Colonic mucosa (tissue), 4 donors: ENCODE measurements around the gene ITPRIPL1. TPM values are rescaled to one million over a fixed set of nuclear protein-coding genes. Genes with fewer than 3 reads are reported as not detected.

Experiments used
- DNase-seq: peaks from one replicate; pipeline ENCODE4 v3.0.0-alpha.2; 2020
- H3K27ac ChIP-seq: fragments of 200-600 bp; one replicate; pipeline ENCODE4 v1.8.0; 2021
- H3K27me3 ChIP-seq: fragments of 200-600 bp; one replicate; pipeline ENCODE4 v1.8.0; 2021
- H3K36me3 ChIP-seq: fragments of 200-600 bp; one replicate; pipeline ENCODE4 v1.8.0; 2021
- H3K4me1 ChIP-seq: fragments of 200-600 bp; one replicate; pipeline ENCODE4 v1.8.0; 2021; ENCODE audit warnings: mild to moderate bottlenecking
- H3K4me3 ChIP-seq: fragments of 200-600 bp; one replicate; pipeline ENCODE4 v1.8.0; 2021
- H3K9ac ChIP-seq, 2 donors: one replicate each; pipeline ENCODE4 v1.7.0; 2013; ENCODE audit warnings: control low read depth in 2 of 2, low read depth in 2 of 2, low read length in 2 of 2
- H3K9me3 ChIP-seq: fragments of 200-600 bp; one replicate; pipeline ENCODE4 v1.8.0; 2021
- intact Hi-C: fragments of 100-400 bp; cut with DNase I; formaldehyde crosslinking; loops from one replicate; pipeline ENCODE4 v1.14.1; 2022
- total RNA-seq, 2 donors: library from RNA; stranded (reverse); fragmentation: NEBNext Ultra II Directional in 1 of 2; extraction: Animal tissue kit (Norgen Biotek cat#: 25700) in 1 of 2; gene quantifications; one replicate each; pipeline ENCODE4 v1.2.1, GENCODE V29; 2021
- TF ChIP-seq, protein P1 (sequence below): fragments of 200-600 bp; IDR thresholded peaks from one replicate; pipeline ENCODE4 v1.8.0; 2022; ENCODE audit warnings: antibody characterized with exemption, mild to moderate bottlenecking
- donor health status: healthy.
- donor health status: DM: no; HTN: no; CAD: no.
- donor health status: DM: no; HTN: no; CAD: no.

ITPRIPL1 gene
- total RNA-seq, 2 donors from 2014 or later, result 0.44 to 0.80 TPM

DNA sequence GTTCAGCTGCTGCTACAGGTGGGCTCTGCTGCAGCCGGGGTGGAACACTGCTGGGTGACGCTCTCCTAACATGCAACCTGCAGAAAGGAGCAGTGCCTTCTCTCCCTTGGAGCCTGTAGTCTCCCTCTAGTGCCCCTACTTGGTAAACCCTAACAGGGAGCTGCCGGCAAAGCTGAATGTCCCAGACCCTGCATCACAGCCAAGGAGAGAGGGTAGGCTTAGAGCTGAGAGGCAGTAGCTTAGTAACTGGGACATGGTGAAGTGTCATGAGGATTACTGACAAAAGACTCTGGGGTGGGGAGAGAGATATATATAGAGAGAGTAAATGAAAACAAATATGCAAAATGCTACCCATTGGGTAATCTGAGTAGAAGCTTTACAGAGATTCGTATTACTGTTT lies 20.3 kb downstream of the ITPRIPL1 start:
- intact Hi-C loops, result no loop called here
- Histone ChIP-seq H3K4me3 (no peak overlapping the region), H3K9ac (no peak overlapping the region), H3K27ac (no peak overlapping the region), H3K36me3 (no peaks in the 10 kb centered on the region), H3K4me1 (no peaks in the 10 kb centered on the region), H3K9me3 (no peaks in the 10 kb centered on the region), H3K27me3 (no peaks in the 10 kb centered on the region)
- TF ChIP-seq, protein P1, sequence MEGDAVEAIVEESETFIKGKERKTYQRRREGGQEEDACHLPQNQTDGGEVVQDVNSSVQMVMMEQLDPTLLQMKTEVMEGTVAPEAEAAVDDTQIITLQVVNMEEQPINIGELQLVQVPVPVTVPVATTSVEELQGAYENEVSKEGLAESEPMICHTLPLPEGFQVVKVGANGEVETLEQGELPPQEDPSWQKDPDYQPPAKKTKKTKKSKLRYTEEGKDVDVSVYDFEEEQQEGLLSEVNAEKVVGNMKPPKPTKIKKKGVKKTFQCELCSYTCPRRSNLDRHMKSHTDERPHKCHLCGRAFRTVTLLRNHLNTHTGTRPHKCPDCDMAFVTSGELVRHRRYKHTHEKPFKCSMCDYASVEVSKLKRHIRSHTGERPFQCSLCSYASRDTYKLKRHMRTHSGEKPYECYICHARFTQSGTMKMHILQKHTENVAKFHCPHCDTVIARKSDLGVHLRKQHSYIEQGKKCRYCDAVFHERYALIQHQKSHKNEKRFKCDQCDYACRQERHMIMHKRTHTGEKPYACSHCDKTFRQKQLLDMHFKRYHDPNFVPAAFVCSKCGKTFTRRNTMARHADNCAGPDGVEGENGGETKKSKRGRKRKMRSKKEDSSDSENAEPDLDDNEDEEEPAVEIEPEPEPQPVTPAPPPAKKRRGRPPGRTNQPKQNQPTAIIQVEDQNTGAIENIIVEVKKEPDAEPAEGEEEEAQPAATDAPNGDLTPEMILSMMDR, result no peak
- no peak for DNase-seq

DNA sequence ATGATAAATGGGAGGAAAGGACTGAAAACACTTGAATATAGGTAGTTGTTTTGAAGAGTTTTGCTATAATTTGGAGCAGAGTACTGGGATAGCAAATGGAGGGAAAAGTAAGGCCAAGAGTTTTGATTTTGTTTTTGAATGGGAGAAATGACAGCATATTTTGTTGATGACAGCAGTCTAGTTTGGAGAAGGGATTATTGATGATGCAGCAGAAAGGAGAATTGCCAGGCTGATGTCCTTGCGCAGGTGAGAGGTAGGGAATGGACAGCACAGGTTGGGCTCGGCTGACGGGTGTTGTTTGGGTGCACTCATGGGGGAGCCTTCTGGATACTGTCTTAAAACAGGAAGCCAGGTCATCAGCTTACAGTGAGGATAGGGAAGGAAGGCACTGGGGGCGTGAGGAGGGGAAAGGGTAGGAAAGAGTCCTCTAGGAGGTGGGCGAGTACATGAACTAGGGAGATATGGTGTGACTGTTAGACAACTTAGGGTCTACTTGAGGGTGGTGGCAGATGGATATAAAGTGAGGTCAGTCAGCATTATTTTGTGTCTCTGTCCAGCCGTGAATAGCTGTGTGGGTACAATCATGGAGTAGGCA lies 20.8 kb downstream of the ITPRIPL1 start:
- no peak overlapping the region for H3K4me3 ChIP-seq
- TF ChIP-seq, protein P1, result no peak
- intact Hi-C loops, result no loop called here
- H3K9me3 ChIP-seq, result no peaks in the 10 kb centered on the region
- H3K9ac ChIP-seq, result no peak overlapping the region
- no peaks in the 10 kb centered on the region for H3K27me3 ChIP-seq
- DNase-seq, result no peak
- no peaks in the 10 kb centered on the region for H3K36me3 ChIP-seq
- no peak overlapping the region for H3K27ac ChIP-seq
- H3K4me1 ChIP-seq, result no peaks in the 10 kb centered on the region

DNA sequence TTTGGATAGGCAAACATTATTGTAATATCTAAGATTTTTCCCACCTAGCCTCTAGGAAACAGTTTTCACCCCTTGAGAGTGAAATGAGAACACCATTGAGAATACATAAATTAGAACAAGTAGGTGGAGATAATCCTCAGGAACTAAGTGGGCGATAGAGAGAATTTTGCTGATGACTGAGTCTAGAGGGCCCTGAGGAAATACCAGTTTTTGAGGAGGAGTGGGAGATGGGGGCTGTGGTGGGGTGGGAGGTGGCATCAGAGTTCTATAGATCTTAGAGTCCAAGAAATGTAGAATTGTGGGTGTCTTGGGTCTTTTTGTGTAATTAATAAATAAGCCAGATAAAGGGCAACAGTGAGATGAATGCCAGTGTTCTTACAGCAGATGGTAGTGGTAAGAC lies 22.3 kb downstream of the ITPRIPL1 start:
- no peaks in the 10 kb centered on the region for H3K4me1 ChIP-seq
- intact Hi-C loops, result no loop called here
- no peak overlapping the region for H3K4me3 ChIP-seq

DNA sequence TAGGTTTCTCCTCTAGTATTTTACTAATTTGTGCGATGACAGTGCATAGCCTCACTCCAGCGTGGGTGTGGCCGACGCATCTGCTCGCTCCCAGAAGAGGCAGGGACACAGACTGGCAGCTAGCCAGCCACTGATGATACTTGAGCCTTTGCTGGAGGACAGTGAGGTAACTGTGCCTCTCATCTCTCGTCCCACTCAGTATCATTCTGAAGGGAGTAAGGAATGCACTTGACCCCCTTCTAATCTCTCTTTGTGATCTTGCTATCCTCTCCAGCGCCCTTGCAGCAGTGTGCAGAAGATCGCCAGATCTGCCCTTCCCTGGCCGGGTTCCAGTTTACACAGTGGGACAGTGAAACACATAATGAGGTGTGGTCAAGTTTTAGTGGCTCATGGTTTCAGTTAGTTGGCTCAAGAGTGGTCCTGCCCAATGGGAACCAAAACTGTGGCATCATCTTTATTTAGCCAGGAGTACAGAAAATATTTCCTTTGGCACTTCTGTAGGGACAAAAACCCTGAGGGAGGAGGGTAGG lies 28.0 kb downstream of the ITPRIPL1 start:
- Histone ChIP-seq H3K9me3 (no peaks in the 10 kb centered on the region), H3K4me3 (no peak overlapping the region), H3K27ac (no peak overlapping the region), H3K9ac (no peak overlapping the region), H3K36me3 (no peaks in the 10 kb centered on the region), H3K4me1 (no peaks in the 10 kb centered on the region), H3K27me3 (no peaks in the 10 kb centered on the region)
- DNase-seq, result no peak
- TF ChIP-seq, protein P1, result no peak
- intact Hi-C loops, result no loop called here

More for the DNA sequence above, 22.3 kb downstream of the ITPRIPL1 start:
- Histone ChIP-seq H3K36me3 (no peaks in the 10 kb centered on the region), H3K27ac (no peak overlapping the region), H3K27me3 (no peaks in the 10 kb centered on the region), H3K9me3 (no peaks in the 10 kb centered on the region), H3K9ac (no peak overlapping the region)
- TF ChIP-seq, protein P1, result no peak
- no peak for DNase-seq

DNA sequence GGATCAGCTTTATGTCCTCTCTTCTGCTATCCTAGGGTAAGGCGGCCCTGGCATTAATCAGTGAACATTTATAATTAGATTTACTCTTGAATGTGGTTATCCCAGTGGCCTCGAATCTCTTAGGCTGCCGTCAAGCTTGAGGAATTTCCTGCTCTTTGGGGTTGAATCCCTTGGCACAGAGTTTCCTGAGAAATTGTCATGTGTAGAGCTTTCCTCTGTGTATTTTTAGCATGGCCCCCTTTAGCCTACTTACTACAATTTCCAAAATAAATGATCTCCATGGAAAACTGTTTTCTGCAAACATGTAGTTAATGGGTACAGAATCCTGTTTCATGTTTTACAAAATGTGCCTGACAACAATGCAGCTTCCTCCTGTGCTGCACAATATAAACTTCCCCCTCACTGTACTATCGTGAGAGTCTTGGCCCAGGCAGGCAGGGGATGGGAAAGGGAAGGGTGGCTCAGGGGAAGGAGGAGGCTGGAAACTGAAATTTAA lies 28.5 kb downstream of the ITPRIPL1 start:
- no peak overlapping the region for H3K9ac ChIP-seq
- H3K36me3 ChIP-seq, result no peaks in the 10 kb centered on the region
- no peak overlapping the region for H3K4me3 ChIP-seq
- intact Hi-C loops, result no loop called here
- H3K27me3 ChIP-seq, result no peaks in the 10 kb centered on the region
- no peak for DNase-seq
- no peaks in the 10 kb centered on the region for H3K9me3 ChIP-seq
- TF ChIP-seq, protein P1, result no peak
- H3K27ac ChIP-seq, result no peak overlapping the region
- no peaks in the 10 kb centered on the region for H3K4me1 ChIP-seq
